HG02623 (cell line): ENCODE data around the gene PADI1.
"Not testable (repeated sequence)": the region's sequence is repeated elsewhere in the genome, so short reads cannot be mapped to it uniquely, and the experiment has no call there.

ENCODE experiments used
- ATAC-seq: cut with Tn5 transposase; IDR thresholded peaks from one replicate; pipeline ENCODE4 v1.9.1; 2021; ENCODE audit warnings: moderate library complexity; ENCODE audit not compliant: unreplicated experiment

The PADI1 gene

GRCh38 chr1:17239420-17239819, 34.5 kb downstream of the PADI1 start:
- no peak for ATAC-seq

DNA sequence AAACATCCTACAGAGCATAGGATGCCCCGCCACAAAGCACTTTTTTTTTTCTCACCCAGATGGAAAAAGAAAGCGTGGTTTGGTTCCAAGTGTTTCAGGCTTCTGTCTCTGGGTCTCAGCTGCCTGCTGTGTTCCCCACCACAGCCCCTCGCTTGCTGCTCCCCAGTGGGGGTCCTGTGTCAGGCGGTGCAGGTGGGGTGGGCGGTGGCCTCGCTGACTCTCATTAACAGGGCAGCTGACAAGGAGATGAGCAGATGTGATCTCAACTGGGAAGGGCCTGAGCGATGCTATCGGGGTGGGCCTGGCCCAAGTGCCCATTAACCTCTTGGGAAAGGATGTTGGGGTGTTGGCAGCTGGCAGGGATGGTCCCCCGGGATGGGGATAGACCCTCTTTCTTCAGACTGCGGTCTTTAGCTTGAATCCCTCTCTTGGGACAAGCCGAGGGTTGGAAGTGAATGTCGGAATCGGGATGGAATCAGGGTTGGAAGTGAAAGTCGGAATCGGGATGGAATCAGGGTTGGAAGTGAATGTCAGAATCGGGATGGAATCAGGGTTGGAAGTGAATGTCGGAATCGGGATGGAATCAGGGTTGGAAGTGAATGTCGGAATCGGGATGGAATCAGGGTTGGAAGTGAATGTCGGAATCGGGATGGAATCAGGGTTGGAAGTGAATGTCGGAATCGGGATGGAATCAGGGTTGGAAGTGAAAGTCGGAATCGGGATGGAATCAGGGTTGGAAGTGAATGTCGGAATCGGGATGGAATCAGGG, 36.3 kb downstream of the PADI1 start:
- ATAC-seq = not testable (repeated sequence)

DNA sequence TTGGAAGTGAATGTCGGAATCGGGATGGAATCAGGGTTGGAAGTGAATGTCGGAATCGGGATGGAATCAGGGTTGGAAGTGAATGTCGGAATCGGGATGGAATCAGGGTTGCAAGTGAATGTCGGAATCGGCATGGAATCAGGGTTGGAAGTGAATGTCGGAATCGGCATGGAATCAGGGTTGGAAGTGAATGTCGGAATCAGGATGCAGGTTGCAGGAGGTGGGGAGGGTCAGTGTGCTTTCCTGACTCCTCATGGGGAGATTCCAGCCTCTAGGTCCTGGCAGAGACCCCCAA, 36.8 kb downstream of the PADI1 start:
- not testable (repeated sequence) for ATAC-seq

- no peak for ATAC-seq
These were observed 38.3 kb downstream of the PADI1 start for GRCh38 chr1:17243274-17243673.

- ATAC-seq = no peak
These were observed 40.2 kb downstream of the PADI1 start for GRCh38 chr1:17244821-17245740.

- ATAC-seq = no peak
These were observed 40.9 kb downstream of the PADI1 start for GRCh38 chr1:17245816-17246325.

GRCh38 chr1:17246971-17247370, 42.0 kb downstream of the PADI1 start:
- no peak for ATAC-seq

DNA sequence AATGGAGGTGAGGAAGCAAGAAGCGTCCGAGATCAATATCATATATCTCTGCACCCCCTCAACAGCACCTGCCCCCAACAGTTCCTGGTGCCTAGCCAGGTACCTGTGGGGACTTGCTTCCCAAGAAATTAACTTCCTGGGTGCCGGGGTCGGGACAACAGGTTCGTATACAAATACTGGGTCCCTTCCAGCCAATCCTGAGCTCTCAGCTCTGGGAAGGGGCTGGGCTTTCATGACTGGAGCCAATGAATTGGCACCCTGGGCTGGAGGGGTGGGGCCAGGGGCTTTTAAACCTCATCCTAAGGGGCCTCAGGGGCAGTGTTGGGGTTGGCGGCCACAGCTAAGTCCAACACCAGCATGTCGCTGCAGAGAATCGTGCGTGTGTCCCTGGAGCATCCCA, 43.9 kb downstream of the PADI1 start, which contains the start of gene PADI3:
TSS of gene PADI3 (plus strand) at position 318 of the 400 bp plus-strand sequence. CDS start at position 358, 40 bp downstream.
- ATAC-seq = no peak

- no peak for ATAC-seq
These were observed 45.7 kb downstream of the PADI1 start for GRCh38 chr1:17250601-17251000.

DNA sequence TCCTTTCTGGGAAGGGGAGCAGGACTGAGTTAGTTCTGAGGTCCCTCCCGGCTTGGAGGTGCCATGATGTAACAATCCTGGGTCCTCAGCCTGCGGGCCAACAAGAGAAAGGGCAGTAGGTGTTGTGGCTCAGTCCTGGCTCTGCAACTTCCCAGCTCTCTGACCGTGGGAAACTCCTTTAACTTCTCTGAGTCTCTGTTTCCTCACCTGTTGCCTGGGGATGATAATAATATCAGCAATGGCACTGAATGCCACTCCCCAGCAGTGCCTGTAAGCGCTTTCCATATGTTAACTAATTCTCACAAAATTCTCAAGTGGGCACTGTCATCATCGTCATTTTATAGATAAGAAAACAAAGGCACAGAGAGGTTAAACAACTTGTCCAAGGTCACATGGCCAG, 46.3 kb downstream of the PADI1 start:
- ATAC-seq = no peak

- ATAC-seq = no peak
These were observed 46.9 kb downstream of the PADI1 start for GRCh38 chr1:17251701-17252376.

GRCh38 chr1:17255336-17255735, 50.4 kb downstream of the PADI1 start:
- no peak for ATAC-seq

- ATAC-seq = no peak
These were observed 53.3 kb downstream of the PADI1 start for GRCh38 chr1:17258116-17258757.

DNA sequence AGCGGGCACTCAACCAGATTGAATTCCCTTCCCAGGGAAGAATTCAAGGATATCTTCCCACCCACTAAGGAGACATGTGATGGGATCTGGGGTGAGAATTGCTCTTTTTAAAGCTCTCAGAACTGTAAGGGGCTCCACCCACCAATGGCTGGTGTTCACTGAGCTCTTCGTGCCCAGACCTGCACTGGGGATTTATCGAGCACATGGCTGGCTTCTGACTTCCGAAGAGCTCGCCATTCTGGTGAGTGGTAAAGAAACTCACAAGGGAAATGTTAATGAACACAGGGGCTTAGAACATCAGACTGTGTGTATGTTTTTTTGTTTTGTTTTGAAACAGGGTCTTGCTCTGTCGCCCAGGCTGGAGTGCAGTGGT, 53.8 kb downstream of the PADI1 start:
- no peak for ATAC-seq

- ATAC-seq = no peak
These were observed 54.4 kb downstream of the PADI1 start for GRCh38 chr1:17259233-17259873.

DNA sequence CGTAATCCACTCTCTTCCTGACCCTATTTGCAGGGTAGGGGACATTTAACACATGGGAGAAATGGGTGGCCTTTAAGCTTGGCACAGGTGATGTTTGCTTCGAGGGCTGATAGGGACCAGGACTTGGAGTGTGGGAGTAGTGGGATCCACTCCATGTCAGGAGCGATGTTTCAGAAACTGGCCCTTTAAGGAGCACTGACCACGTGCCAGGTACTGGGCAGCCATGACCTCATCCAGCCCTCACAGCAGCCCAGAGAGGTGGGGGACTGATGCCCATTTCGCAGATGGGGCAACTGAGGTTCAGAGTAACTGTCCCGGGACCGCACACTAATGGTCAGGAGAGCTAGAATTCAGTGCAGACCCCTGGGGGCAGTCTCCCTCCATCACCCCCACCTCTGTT, 55.3 kb downstream of the PADI1 start:
- ATAC-seq = no peak

- no peak for ATAC-seq
These were observed 55.8 kb downstream of the PADI1 start for GRCh38 chr1:17260738-17261137.

- no peak for ATAC-seq
These were observed 59.0 kb downstream of the PADI1 start for GRCh38 chr1:17263936-17264335.

DNA sequence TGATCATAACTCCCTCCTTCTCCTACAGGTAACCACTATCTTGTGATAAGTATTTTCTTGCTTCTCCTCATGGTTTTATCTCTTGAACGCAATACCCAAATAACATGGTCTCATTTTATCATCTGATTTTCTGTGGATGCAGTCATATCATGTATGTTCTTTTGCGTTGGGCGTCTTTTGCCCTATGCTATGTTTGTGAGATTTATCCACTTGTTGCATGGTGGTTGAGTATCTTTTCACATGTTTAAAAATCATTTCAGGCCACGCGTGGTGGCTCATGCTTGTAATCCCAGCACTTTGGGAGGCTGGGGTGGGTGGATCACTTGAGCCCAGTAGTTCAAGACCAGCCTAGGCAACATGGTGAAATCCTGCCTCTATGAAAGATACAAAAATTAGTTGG, 59.5 kb downstream of the PADI1 start:
- ATAC-seq = no peak

GRCh38 chr1:17265162-17265561, 60.2 kb downstream of the PADI1 start:
- no peak for ATAC-seq
